WTC11 (cell line): ENCODE results near the gene RNF133. TPM values are rescaled to one million over a fixed set of nuclear protein-coding genes. Genes with fewer than 3 reads are reported as not detected.

Experiments used
- ATAC-seq: fragments of 200-7000 bp; cut with Tn5 transposase; 2 replicates; pipeline ENCODE4 v1.10.0; 2021; ENCODE audit warnings: mild to moderate bottlenecking, moderate library complexity
- CTCF ChIA-PET: fragments of 300-600 bp; sonication (Branson Sonifier 250); formaldehyde crosslinking; loops from one replicate; lab custom pipeline; 2021; ENCODE audit warnings: antibody characterized with exemption; lab: Charles Lee
- POLR2A ChIA-PET: fragments of 350-600 bp; sonication (Branson Sonifier 250); formaldehyde crosslinking; loops from one replicate; lab custom pipeline; 2021; ENCODE audit warnings: antibody characterized with exemption; lab: Charles Lee
- DNase-seq: peaks from one replicate; pipeline ENCODE4 v3.0.0; 2021; ENCODE audit warnings: low spot score
- H3K27ac Mint-ChIP-seq: 2 replicates; pipeline ENCODE4 v1.8.0; 2021; ENCODE audit warnings: mixed read lengths
- H3K27me3 Mint-ChIP-seq: 2 replicates; pipeline ENCODE4 v1.8.0; 2021; ENCODE audit warnings: low read depth, mild to moderate bottlenecking, moderate library complexity, mixed read lengths
- H3K36me3 Mint-ChIP-seq: 2 replicates; pipeline ENCODE4 v1.8.0; 2021; ENCODE audit warnings: mixed read lengths
- H3K4me1 Mint-ChIP-seq: 2 replicates; pipeline ENCODE4 v1.8.0; 2022; ENCODE audit warnings: mixed read lengths
- H3K4me3 Mint-ChIP-seq: 2 replicates; pipeline ENCODE4 v1.8.0; 2021; ENCODE audit warnings: mild to moderate bottlenecking, moderate library complexity, mixed read lengths
- H3K9me3 Mint-ChIP-seq: 2 replicates; pipeline ENCODE4 v1.8.0; 2021; ENCODE audit warnings: mixed read lengths
- ATF6 ChIP-seq: sonication (generic); formaldehyde crosslinking; IDR thresholded peaks from 2 replicates; pipeline ENCODE4 v1.8.1; 2023; ENCODE audit warnings: mild to moderate bottlenecking, missing genetic modification reagents
- CREB1 ChIP-seq: sonication (generic); formaldehyde crosslinking; IDR thresholded peaks from 2 replicates; pipeline ENCODE4 v1.8.0; 2023; ENCODE audit warnings: mild to moderate bottlenecking, missing genetic modification reagents
- E2F5 ChIP-seq: sonication (generic); formaldehyde crosslinking; IDR thresholded peaks from 2 replicates; pipeline ENCODE4 v1.8.1; 2022; ENCODE audit warnings: mild to moderate bottlenecking, moderate library complexity, missing genetic modification reagents
- ESRRA ChIP-seq: sonication (generic); formaldehyde crosslinking; IDR thresholded peaks from 2 replicates; pipeline ENCODE4 v1.8.1; 2022; ENCODE audit warnings: mild to moderate bottlenecking, missing genetic modification reagents, borderline replicate concordance
- GRHL2 ChIP-seq: fragments of 250-450 bp; sonication (Bioruptor Pico); IDR thresholded peaks from 2 replicates; pipeline ENCODE4 v1.8.0; 2022; ENCODE audit warnings: mild to moderate bottlenecking, moderate library complexity; ENCODE audit not compliant: insufficient replicate concordance, severe bottlenecking
- JAZF1 ChIP-seq: fragments of 250-450 bp; sonication (Bioruptor Pico); IDR thresholded peaks from 2 replicates; pipeline ENCODE4 v1.9.0; 2021; ENCODE audit warnings: moderate library complexity, mild to moderate bottlenecking, inconsistent platforms
- KAT7 ChIP-seq: sonication (generic); formaldehyde crosslinking; IDR thresholded peaks from 2 replicates; pipeline ENCODE4 v1.8.1; 2023; ENCODE audit warnings: missing genetic modification reagents, mild to moderate bottlenecking, borderline replicate concordance
- NFATC4 ChIP-seq: fragments of 250-450 bp; sonication (Bioruptor Pico); IDR thresholded peaks from 2 replicates; pipeline ENCODE4 v1.9.0; 2021; ENCODE audit warnings: mild to moderate bottlenecking
- NR2C2 ChIP-seq: sonication (generic); formaldehyde crosslinking; IDR thresholded peaks from 2 replicates; pipeline ENCODE4 v1.8.0; 2022; ENCODE audit warnings: mild to moderate bottlenecking, missing genetic modification reagents
- OVOL2 ChIP-seq: fragments of 250-450 bp; sonication (Bioruptor Pico); IDR thresholded peaks from 2 replicates; pipeline ENCODE4 v1.9.0; 2021; ENCODE audit warnings: mild to moderate bottlenecking, borderline replicate concordance
- RORB ChIP-seq: fragments of 250-450 bp; sonication (Bioruptor Pico); IDR thresholded peaks from 2 replicates; pipeline ENCODE4 v1.9.0; 2021; ENCODE audit warnings: mild to moderate bottlenecking
- SP1 ChIP-seq: sonication (generic); formaldehyde crosslinking; conservative IDR thresholded peaks from 2 replicates; pipeline ENCODE4 v1.8.1; 2022; ENCODE audit warnings: missing genetic modification reagents
- TP53 ChIP-seq: sonication (generic); formaldehyde crosslinking; IDR thresholded peaks from 2 replicates; pipeline ENCODE4 v1.8.1; 2023; ENCODE audit warnings: mild to moderate bottlenecking, missing genetic modification reagents
- ZMAT4 ChIP-seq: fragments of 250-450 bp; sonication (Bioruptor Pico); IDR thresholded peaks from 2 replicates; pipeline ENCODE4 v1.9.0; 2021; ENCODE audit warnings: mild to moderate bottlenecking
- ZNF232 ChIP-seq: sonication (generic); formaldehyde crosslinking; IDR thresholded peaks from 2 replicates; pipeline ENCODE4 v1.8.0; 2022; ENCODE audit warnings: mild to moderate bottlenecking, missing genetic modification reagents
- ZNF416 ChIP-seq: fragments of 250-450 bp; sonication (Bioruptor Pico); IDR thresholded peaks from 2 replicates; pipeline ENCODE4 v1.9.0; 2021; ENCODE audit warnings: mild to moderate bottlenecking, inconsistent platforms
- ZNF425 ChIP-seq: fragments of 250-450 bp; sonication (Bioruptor Pico); conservative IDR thresholded peaks from 2 replicates; pipeline ENCODE4 v1.9.0; 2021; ENCODE audit warnings: mild to moderate bottlenecking
- total RNA-seq: library from RNA; stranded (reverse); gene quantifications from 3 replicates; pipeline ENCODE4 v1.2.3, GENCODE V29; 2021
- TF ChIP-seq, protein P1 (sequence below): sonication (generic); formaldehyde crosslinking; IDR thresholded peaks from 2 replicates; pipeline ENCODE4 v1.8.1; 2023; ENCODE audit warnings: mild to moderate bottlenecking, missing genetic modification reagents, moderate library complexity
- TF ChIP-seq, protein P2 (sequence below): sonication (generic); formaldehyde crosslinking; IDR thresholded peaks from 2 replicates; pipeline ENCODE4 v1.8.1; 2023; ENCODE audit warnings: mild to moderate bottlenecking, moderate library complexity, missing genetic modification reagents

RNF133 gene
- total RNA-seq, 1 experiment from 2014 or later = 0.15 TPM

- POLR2A ChIA-PET = no interaction called here
- Mint-ChIP-seq H3K4me1 (peaks cover 17% of the 10 kb centered on the region), H3K27ac (no peak overlapping the region), H3K9me3 (0 out of 2 replicates have a peak, but pooled peaks cover 8% of the 10 kb centered on the region), H3K36me3 (peaks cover 5% of the 10 kb centered on the region; the same call in 1 of the 2 replicates), H3K4me3 (no peak overlapping the region), H3K27me3 (no peaks in the 10 kb centered on the region)
- TF ChIP-seq ZMAT4 (CRISPR knock-in tag) (no peak), OVOL2 (CRISPR knock-in tag) (no peak), ATF6 (no peak), GRHL2 (no peak), JAZF1 (CRISPR knock-in tag) (no peak), KAT7 (no peak), ZNF232 (CRISPR knock-in tag) (no peak), E2F5 (CRISPR knock-in tag) (no peak), ZNF425 (CRISPR knock-in tag) (no peak), SP1 (CRISPR knock-in tag) (no peak)
- TF ChIP-seq, protein P1, sequence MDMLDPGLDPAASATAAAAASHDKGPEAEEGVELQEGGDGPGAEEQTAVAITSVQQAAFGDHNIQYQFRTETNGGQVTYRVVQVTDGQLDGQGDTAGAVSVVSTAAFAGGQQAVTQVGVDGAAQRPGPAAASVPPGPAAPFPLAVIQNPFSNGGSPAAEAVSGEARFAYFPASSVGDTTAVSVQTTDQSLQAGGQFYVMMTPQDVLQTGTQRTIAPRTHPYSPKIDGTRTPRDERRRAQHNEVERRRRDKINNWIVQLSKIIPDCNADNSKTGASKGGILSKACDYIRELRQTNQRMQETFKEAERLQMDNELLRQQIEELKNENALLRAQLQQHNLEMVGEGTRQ (CRISPR knock-in tag) = no peak
- no peak for DNase-seq
- no peak for ATAC-seq
- CTCF ChIA-PET = no interaction called here
These were observed 28.8 kb upstream of the RNF133 start for GRCh38 chr7:122727759-122728158.

DNA sequence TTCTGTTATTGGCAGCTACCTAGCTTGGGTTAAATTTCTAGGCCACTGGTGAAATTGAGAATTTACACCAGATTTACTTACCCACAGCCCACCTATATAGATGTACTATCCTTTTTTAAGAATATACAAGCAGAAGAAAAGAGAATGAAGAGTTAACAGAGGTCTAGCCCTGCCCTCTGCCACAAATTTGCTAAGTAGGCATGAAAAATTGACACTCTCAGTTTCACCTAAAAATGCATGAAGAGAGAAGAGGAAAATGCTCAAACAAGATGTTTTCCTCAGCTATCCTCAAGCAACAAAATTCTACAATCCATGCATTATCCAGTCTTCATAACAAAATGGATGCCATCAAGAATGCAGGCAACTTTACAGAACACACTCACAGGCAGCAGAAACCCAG is 28.4 kb upstream of the RNF133 start:
- peaks cover 17% of the 10 kb centered on the region for H3K4me1 Mint-ChIP-seq
- 0 out of 2 replicates have a peak, but pooled peaks cover 8% of the 10 kb centered on the region for H3K9me3 Mint-ChIP-seq
- ChIA-PET POLR2A (no interaction called here), CTCF (no interaction called here)
- H3K27ac Mint-ChIP-seq = no peak overlapping the region
- TF ChIP-seq ESRRA (no peak), ZNF416 (CRISPR knock-in tag) (no peak), NR2C2 (CRISPR knock-in tag) (no peak)
- H3K4me3 Mint-ChIP-seq = no peak overlapping the region
- DNase-seq = no peak
- H3K27me3 Mint-ChIP-seq = no peaks in the 10 kb centered on the region
- no peak for ATAC-seq
- H3K36me3 Mint-ChIP-seq = peaks cover 5% of the 10 kb centered on the region; the same call in 1 of the 2 replicates

- ChIA-PET POLR2A (no interaction called here), CTCF (no interaction called here)
- no peaks in the 10 kb centered on the region for H3K27me3 Mint-ChIP-seq
- H3K36me3 Mint-ChIP-seq = peaks cover 5% of the 10 kb centered on the region; the same call in 1 of the 2 replicates
- ATAC-seq = no peak
- no peak overlapping the region for H3K27ac Mint-ChIP-seq
- no peak overlapping the region for H3K4me3 Mint-ChIP-seq
- no peak for TF ChIP-seq TP53
- TF ChIP-seq ZNF425 (CRISPR knock-in tag) = no peak
- TF ChIP-seq CREB1 = no peak
- TF ChIP-seq NFATC4 (CRISPR knock-in tag) = no peak
- TF ChIP-seq RORB = no peak
- TF ChIP-seq, protein P2, sequence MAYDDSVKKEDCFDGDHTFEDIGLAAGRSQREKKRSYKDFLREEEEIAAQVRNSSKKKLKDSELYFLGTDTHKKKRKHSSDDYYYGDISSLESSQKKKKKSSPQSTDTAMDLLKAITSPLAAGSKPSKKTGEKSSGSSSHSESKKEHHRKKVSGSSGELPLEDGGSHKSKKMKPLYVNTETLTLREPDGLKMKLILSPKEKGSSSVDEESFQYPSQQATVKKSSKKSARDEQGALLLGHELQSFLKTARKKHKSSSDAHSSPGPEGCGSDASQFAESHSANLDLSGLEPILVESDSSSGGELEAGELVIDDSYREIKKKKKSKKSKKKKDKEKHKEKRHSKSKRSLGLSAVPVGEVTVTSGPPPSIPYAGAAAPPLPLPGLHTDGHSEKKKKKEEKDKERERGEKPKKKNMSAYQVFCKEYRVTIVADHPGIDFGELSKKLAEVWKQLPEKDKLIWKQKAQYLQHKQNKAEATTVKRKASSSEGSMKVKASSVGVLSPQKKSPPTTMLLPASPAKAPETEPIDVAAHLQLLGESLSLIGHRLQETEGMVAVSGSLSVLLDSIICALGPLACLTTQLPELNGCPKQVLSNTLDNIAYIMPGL (CRISPR knock-in tag) = no peak
- TF ChIP-seq JAZF1 (CRISPR knock-in tag) = no peak
- no peak for DNase-seq
- H3K4me1 Mint-ChIP-seq = peaks cover 17% of the 10 kb centered on the region
- H3K9me3 Mint-ChIP-seq = 0 out of 2 replicates have a peak, but pooled peaks cover 8% of the 10 kb centered on the region
These were observed 28.0 kb upstream of the RNF133 start for GRCh38 chr7:122726881-122727280.
